Activated T-helper 1 cell treated with anti-CD3 and anti-CD28 coated beads, Interleukin-12 subunit alpha, Interleukin-12 subunit beta, Interleukin-2, Interleukin-4 antibody, amounts not matched to agents 30 ng/mL and 10 ng/mL and 1 ng/mL, durations not matched to agents 14 hours and 24 hours and 36 hours (primary cell): ENCODE data around the gene RIMS3. TPM values are rescaled to one million over a fixed set of nuclear protein-coding genes. Genes with fewer than 3 reads are reported as not detected.

Source experiments
- DNase-seq: peaks from one replicate; pipeline ENCODE4 v3.0.0; 2021; ENCODE audit warnings: low spot score
- H3K27ac Mint-ChIP-seq: one replicate; pipeline ENCODE4 v1.8.0; 2021; ENCODE audit warnings: mild to moderate bottlenecking, mixed read lengths
- H3K27me3 Mint-ChIP-seq: one replicate; pipeline ENCODE4 v1.8.0; 2022; ENCODE audit warnings: mild to moderate bottlenecking, moderate library complexity, mixed read lengths; ENCODE audit not compliant: insufficient read depth
- H3K36me3 Mint-ChIP-seq: one replicate; pipeline ENCODE4 v1.8.0; 2021; ENCODE audit warnings: low read depth, mixed read lengths
- H3K4me1 Mint-ChIP-seq: one replicate; pipeline ENCODE4 v1.8.0; 2021; ENCODE audit warnings: low read depth, mixed read lengths
- H3K4me3 Mint-ChIP-seq: one replicate; pipeline ENCODE4 v1.8.0; 2021; ENCODE audit warnings: mild to moderate bottlenecking, moderate library complexity, mixed read lengths
- H3K9me3 Mint-ChIP-seq: one replicate; pipeline ENCODE4 v1.8.0; 2021; ENCODE audit warnings: mixed read lengths
- intact Hi-C: fragments of 100-400 bp; cut with micrococcal nuclease; formaldehyde crosslinking; loops from one replicate; pipeline ENCODE4 v1.15.1; 2024
- total RNA-seq: library from RNA; stranded (reverse); gene quantifications from 2 replicates; pipeline ENCODE4 v1.2.3, GENCODE V29; 2022

RIMS3 gene
- total RNA-seq, 1 donor from 2014 or later: 1.9 TPM

- Mint-ChIP-seq H3K4me3 (no peak overlapping the region), H3K27ac (no peak overlapping the region), H3K27me3 (no peaks in the 10 kb centered on the region), H3K36me3 (no peaks in the 10 kb centered on the region), H3K9me3 (no peaks in the 10 kb centered on the region), H3K4me1 (peaks cover 18% of the 10 kb centered on the region)
- DNase-seq: no peak
- intact Hi-C loops: no loop called here
Observed at GRCh38 chr1:40658751-40659648, 6.5 kb downstream of the RIMS3 start.

- H3K36me3 Mint-ChIP-seq: no peaks in the 10 kb centered on the region
- no peak overlapping the region for H3K27ac Mint-ChIP-seq
- H3K27me3 Mint-ChIP-seq: no peaks in the 10 kb centered on the region
- no peak overlapping the region for H3K4me3 Mint-ChIP-seq
- no peak for DNase-seq
- no peaks in the 10 kb centered on the region for H3K9me3 Mint-ChIP-seq
- intact Hi-C loops: no loop called here
- no peaks in the 10 kb centered on the region for H3K4me1 Mint-ChIP-seq
Observed at GRCh38 chr1:40657046-40657445, 8.4 kb downstream of the RIMS3 start.

GRCh38 chr1:40653851-40654537 lies 11.5 kb downstream of the RIMS3 start:
- Mint-ChIP-seq H3K4me3 (no peak overlapping the region), H3K27ac (no peak overlapping the region), H3K36me3 (no peaks in the 10 kb centered on the region), H3K27me3 (no peaks in the 10 kb centered on the region), H3K4me1 (no peaks in the 10 kb centered on the region), H3K9me3 (no peaks in the 10 kb centered on the region)
- intact Hi-C loops: no loop called here
- no peak for DNase-seq

GRCh38 chr1:40652979-40653378 lies 12.5 kb downstream of the RIMS3 start:
- no peak for DNase-seq
- intact Hi-C loops: no loop called here
- Mint-ChIP-seq H3K4me1 (no peaks in the 10 kb centered on the region), H3K4me3 (no peak overlapping the region), H3K9me3 (no peaks in the 10 kb centered on the region), H3K27me3 (no peaks in the 10 kb centered on the region), H3K36me3 (no peaks in the 10 kb centered on the region), H3K27ac (no peak overlapping the region)

- no peaks in the 10 kb centered on the region for H3K36me3 Mint-ChIP-seq
Observed at GRCh38 chr1:40652468-40652867, 13.0 kb downstream of the RIMS3 start.

GRCh38 chr1:40651138-40651857 lies 14.2 kb downstream of the RIMS3 start:
- no peaks in the 10 kb centered on the region for H3K27me3 Mint-ChIP-seq
- H3K4me1 Mint-ChIP-seq: no peaks in the 10 kb centered on the region
- no peak overlapping the region for H3K4me3 Mint-ChIP-seq
- no peak overlapping the region for H3K27ac Mint-ChIP-seq
- H3K9me3 Mint-ChIP-seq: no peaks in the 10 kb centered on the region
- H3K36me3 Mint-ChIP-seq: no peaks in the 10 kb centered on the region
- intact Hi-C loops: no loop called here
- no peak for DNase-seq

More at GRCh38 chr1:40652468-40652867, 13.0 kb downstream of the RIMS3 start:
- no peak overlapping the region for H3K4me3 Mint-ChIP-seq
- H3K27ac Mint-ChIP-seq: no peak overlapping the region
- H3K4me1 Mint-ChIP-seq: no peaks in the 10 kb centered on the region
- intact Hi-C loops: no loop called here
- H3K9me3 Mint-ChIP-seq: no peaks in the 10 kb centered on the region
- DNase-seq: no peak
- H3K27me3 Mint-ChIP-seq: no peaks in the 10 kb centered on the region

GRCh38 chr1:40650075-40650474 lies 15.4 kb downstream of the RIMS3 start:
- DNase-seq: no peak
- no peaks in the 10 kb centered on the region for H3K9me3 Mint-ChIP-seq
- H3K27ac Mint-ChIP-seq: no peak overlapping the region
- no peaks in the 10 kb centered on the region for H3K27me3 Mint-ChIP-seq
- H3K4me1 Mint-ChIP-seq: no peaks in the 10 kb centered on the region
- no peaks in the 10 kb centered on the region for H3K36me3 Mint-ChIP-seq
- intact Hi-C loops: loop anchor here (1.0 kb wide), 1 partner anchor 15 kb away; the partner anchor contains the start of gene RIMS3
- no peak overlapping the region for H3K4me3 Mint-ChIP-seq

- Mint-ChIP-seq H3K36me3 (no peaks in the 10 kb centered on the region), H3K4me1 (no peaks in the 10 kb centered on the region), H3K9me3 (no peaks in the 10 kb centered on the region), H3K27ac (no peak overlapping the region), H3K4me3 (no peak overlapping the region), H3K27me3 (no peaks in the 10 kb centered on the region)
- no peak for DNase-seq
- intact Hi-C loops: no loop called here
Observed at GRCh38 chr1:40649592-40649930, 15.9 kb downstream of the RIMS3 start.

- no peaks in the 10 kb centered on the region for H3K4me1 Mint-ChIP-seq
- no peaks in the 10 kb centered on the region for H3K36me3 Mint-ChIP-seq
- H3K27me3 Mint-ChIP-seq: no peaks in the 10 kb centered on the region
- no peaks in the 10 kb centered on the region for H3K9me3 Mint-ChIP-seq
- intact Hi-C loops: no loop called here
- DNase-seq: no peak
- no peak overlapping the region for H3K4me3 Mint-ChIP-seq
- no peak overlapping the region for H3K27ac Mint-ChIP-seq
Observed at GRCh38 chr1:40648928-40649591, 16.4 kb downstream of the RIMS3 start.

GRCh38 chr1:40648200-40648599 lies 17.3 kb downstream of the RIMS3 start:
- Mint-ChIP-seq H3K36me3 (no peaks in the 10 kb centered on the region), H3K4me3 (no peak overlapping the region)

GRCh38 chr1:40646315-40646714 lies 19.2 kb downstream of the RIMS3 start:
- H3K4me3 Mint-ChIP-seq: no peak overlapping the region
- no peak overlapping the region for H3K27ac Mint-ChIP-seq
- no peak for DNase-seq
- H3K4me1 Mint-ChIP-seq: no peaks in the 10 kb centered on the region
- intact Hi-C loops: no loop called here
- H3K9me3 Mint-ChIP-seq: no peaks in the 10 kb centered on the region
- H3K36me3 Mint-ChIP-seq: no peaks in the 10 kb centered on the region
- H3K27me3 Mint-ChIP-seq: no peaks in the 10 kb centered on the region

More at GRCh38 chr1:40648200-40648599, 17.3 kb downstream of the RIMS3 start:
- intact Hi-C loops: no loop called here
- H3K27ac Mint-ChIP-seq: no peak overlapping the region
- H3K9me3 Mint-ChIP-seq: no peaks in the 10 kb centered on the region
- no peak for DNase-seq
- H3K4me1 Mint-ChIP-seq: no peaks in the 10 kb centered on the region
- H3K27me3 Mint-ChIP-seq: no peaks in the 10 kb centered on the region

GRCh38 chr1:40645118-40645680 lies 20.3 kb downstream of the RIMS3 start:
- H3K9me3 Mint-ChIP-seq: no peaks in the 10 kb centered on the region
- no peaks in the 10 kb centered on the region for H3K27me3 Mint-ChIP-seq
- DNase-seq: no peak
- H3K36me3 Mint-ChIP-seq: no peaks in the 10 kb centered on the region
- no peak overlapping the region for H3K4me3 Mint-ChIP-seq
- H3K27ac Mint-ChIP-seq: no peak overlapping the region
- H3K4me1 Mint-ChIP-seq: peaks cover 7% of the 10 kb centered on the region
- intact Hi-C loops: no loop called here
